Gastrocnemius medialis (tissue), 4 donors: ENCODE results near the gene RPL10A.

ENCODE experiments used
- CTCF ChIP-seq, 5 experiments: fragments of 450-650 bp in 3 of 5; fragments of 200-600 bp in 2 of 5; sonication (generic) in 2 of 5; IDR thresholded peaks in 4 of 5; conservative IDR thresholded peaks in 1 of 5; 1 replicate in 4 of 5; 2 replicates in 1 of 5; pipeline ENCODE4 v1.5.1; 2016 to 2019; ENCODE audit warnings: antibody characterized with exemption in 5 of 5, mild to moderate bottlenecking in 3 of 5, moderate library complexity in 3 of 5
- POLR2A ChIP-seq, 2 donors: fragments of 450-650 bp; IDR thresholded peaks; one replicate each; pipeline ENCODE4 v1.6.1; 2017; ENCODE audit warnings: antibody characterized with exemption in 2 of 2, mild to moderate bottlenecking in 2 of 2, moderate library complexity in 2 of 2

- TF ChIP-seq POLR2A (IDR thresholded peaks at IDR 0.05) = no peak
- TF ChIP-seq CTCF (IDR thresholded peaks at IDR 0.05 in 4 of 5, conservative IDR thresholded peaks at IDR 0.05 in 1 of 5) = no peak
Observed at GRCh38 chr6:35473075-35473849, 5.1 kb downstream of the RPL10A start.
